ENCODE measurements around the gene ADAMTSL4. TPM values are rescaled to one million over a fixed set of nuclear protein-coding genes. Genes with fewer than 3 reads are reported as not detected.

Gene ADAMTSL4
- total RNA-seq, 1 experiment from 2014 or later = 0.42 TPM

DNA sequence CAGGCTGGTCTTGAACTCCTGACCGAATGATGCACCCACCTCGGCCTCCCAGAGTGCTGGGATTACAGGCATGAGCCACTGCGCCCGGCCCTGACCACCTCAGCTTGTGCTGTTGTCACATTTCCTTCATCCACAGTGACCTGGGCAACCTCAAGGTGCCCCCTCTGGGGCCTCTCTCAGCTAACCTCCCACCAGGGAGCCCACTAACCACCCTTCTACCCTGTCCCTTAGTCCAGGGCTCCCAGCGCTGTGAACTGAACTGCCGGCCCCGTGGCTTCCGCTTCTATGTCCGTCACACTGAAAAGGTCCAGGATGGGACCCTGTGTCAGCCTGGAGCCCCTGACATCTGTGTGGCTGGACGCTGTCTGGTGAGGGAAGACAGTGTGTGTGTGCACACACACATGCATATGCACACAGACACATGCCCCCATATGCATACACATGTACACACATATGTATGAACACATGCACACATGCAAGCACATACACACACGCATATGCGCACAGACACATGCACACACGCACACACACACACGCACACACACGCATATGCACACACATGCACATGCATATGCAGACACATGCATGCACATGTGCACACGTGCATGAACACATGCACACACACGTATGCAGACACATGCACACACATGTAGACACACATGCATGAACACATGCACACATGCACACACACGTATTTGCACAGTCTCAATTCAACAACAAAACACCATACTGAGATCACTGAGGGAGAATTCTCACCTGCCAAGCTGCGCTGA lies 6.2 kb downstream of the ADAMTSL4 start:
- H3K4me3 ChIP-seq = no peak overlapping the region
- H3K9me3 ChIP-seq (replicated peaks) = no peaks in the 10 kb centered on the region
- H3K27me3 ChIP-seq (replicated peaks) = no peaks in the 10 kb centered on the region
- H3K4me1 ChIP-seq (replicated peaks) = peaks cover 7% of the 10 kb centered on the region
- no peaks in the 10 kb centered on the region for H3K36me3 ChIP-seq
- no peak for DNase-seq (ENCODE audit: low read depth in 1 of 2, low spot score in 2 of 2)
- no peak overlapping the region for H3K27ac ChIP-seq

GRCh38 chr1:150555971-150556865 lies 7.0 kb downstream of the ADAMTSL4 start:
- no peak overlapping the region for H3K4me3 ChIP-seq
- H3K9me3 ChIP-seq (replicated peaks) = no peaks in the 10 kb centered on the region
- H3K4me1 ChIP-seq (replicated peaks) = peaks cover 14% of the 10 kb centered on the region
- H3K36me3 ChIP-seq = no peaks in the 10 kb centered on the region
- DNase-seq (ENCODE audit: low read depth in 1 of 2, low spot score in 2 of 2) = no peak
- H3K27ac ChIP-seq = no peak overlapping the region
- H3K27me3 ChIP-seq (replicated peaks) = no peaks in the 10 kb centered on the region

DNA sequence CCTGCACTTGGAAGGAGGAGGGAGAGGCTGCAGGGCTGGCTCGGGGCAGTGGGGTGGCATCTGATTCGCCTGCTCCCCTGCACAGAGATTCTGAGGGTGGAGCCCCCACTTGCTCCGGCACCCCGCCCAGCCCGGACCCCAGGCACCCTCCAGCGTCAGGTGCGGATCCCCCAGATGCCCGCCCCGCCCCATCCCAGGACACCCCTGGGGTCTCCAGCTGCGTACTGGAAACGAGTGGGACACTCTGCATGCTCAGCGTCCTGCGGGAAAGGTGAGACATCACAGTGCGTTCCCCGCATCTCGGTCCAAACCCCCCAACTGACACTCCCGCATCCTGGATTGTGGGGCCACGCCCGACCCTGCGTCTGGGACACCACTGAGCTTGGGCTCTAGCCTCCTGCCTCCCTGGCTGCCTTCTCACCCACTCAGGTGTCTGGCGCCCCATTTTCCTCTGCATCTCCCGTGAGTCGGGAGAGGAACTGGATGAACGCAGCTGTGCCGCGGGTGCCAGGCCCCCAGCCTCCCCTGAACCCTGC lies 7.9 kb downstream of the ADAMTSL4 start:
- no peak overlapping the region for H3K27ac ChIP-seq
- H3K36me3 ChIP-seq = no peaks in the 10 kb centered on the region
- H3K27me3 ChIP-seq (replicated peaks) = no peaks in the 10 kb centered on the region
- peaks cover 22% of the 10 kb centered on the region for H3K4me1 ChIP-seq (replicated peaks)
- DNase-seq (ENCODE audit: low read depth in 1 of 2, low spot score in 2 of 2) = no peak
- no peak overlapping the region for H3K4me3 ChIP-seq
- H3K9me3 ChIP-seq (replicated peaks) = no peaks in the 10 kb centered on the region

DNA sequence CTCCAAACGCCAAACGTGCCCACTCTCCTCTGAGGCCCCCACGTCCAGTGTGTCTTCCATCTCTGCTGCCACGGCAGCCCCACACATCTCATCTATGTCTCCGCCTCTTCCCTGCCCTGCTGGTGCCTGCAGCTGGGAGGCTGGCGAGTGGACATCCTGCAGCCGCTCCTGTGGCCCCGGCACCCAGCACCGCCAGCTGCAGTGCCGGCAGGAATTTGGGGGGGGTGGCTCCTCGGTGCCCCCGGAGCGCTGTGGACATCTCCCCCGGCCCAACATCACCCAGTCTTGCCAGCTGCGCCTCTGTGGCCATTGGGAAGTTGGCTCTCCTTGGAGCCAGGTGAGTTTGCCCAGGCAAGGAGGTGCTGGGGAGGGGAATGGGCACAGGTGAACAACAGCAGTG lies 8.6 kb downstream of the ADAMTSL4 start:
- H3K9me3 ChIP-seq (replicated peaks) = no peaks in the 10 kb centered on the region
- H3K36me3 ChIP-seq = no peaks in the 10 kb centered on the region
- DNase-seq (ENCODE audit: low read depth in 1 of 2, low spot score in 2 of 2) = no peak
- no peak overlapping the region for H3K4me3 ChIP-seq
- peaks cover 24% of the 10 kb centered on the region for H3K4me1 ChIP-seq (replicated peaks)
- no peak overlapping the region for H3K27ac ChIP-seq
- no peaks in the 10 kb centered on the region for H3K27me3 ChIP-seq (replicated peaks)

DNA sequence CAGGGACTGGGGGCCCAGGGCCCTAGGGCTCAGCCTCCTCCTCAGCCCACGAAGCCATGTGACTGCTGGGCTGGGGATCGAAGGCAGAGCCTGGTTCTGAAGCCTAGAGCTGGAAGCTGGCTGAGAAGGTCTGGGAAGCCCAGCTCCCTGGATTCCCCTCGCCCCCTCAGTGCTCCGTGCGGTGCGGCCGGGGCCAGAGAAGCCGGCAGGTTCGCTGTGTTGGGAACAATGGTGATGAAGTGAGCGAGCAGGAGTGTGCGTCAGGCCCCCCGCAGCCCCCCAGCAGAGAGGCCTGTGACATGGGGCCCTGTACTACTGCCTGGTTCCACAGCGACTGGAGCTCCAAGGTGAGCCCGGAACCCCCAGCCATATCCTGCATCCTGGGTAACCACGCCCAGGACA lies 9.1 kb downstream of the ADAMTSL4 start:
- Histone ChIP-seq H3K27ac (no peak overlapping the region), H3K4me3 (no peak overlapping the region), H3K36me3 (no peaks in the 10 kb centered on the region), H3K9me3 (replicated peaks) (no peaks in the 10 kb centered on the region), H3K27me3 (replicated peaks) (no peaks in the 10 kb centered on the region), H3K4me1 (replicated peaks) (peaks cover 29% of the 10 kb centered on the region)
- DNase-seq (ENCODE audit: low read depth in 1 of 2, low spot score in 2 of 2) = no peak

DNA sequence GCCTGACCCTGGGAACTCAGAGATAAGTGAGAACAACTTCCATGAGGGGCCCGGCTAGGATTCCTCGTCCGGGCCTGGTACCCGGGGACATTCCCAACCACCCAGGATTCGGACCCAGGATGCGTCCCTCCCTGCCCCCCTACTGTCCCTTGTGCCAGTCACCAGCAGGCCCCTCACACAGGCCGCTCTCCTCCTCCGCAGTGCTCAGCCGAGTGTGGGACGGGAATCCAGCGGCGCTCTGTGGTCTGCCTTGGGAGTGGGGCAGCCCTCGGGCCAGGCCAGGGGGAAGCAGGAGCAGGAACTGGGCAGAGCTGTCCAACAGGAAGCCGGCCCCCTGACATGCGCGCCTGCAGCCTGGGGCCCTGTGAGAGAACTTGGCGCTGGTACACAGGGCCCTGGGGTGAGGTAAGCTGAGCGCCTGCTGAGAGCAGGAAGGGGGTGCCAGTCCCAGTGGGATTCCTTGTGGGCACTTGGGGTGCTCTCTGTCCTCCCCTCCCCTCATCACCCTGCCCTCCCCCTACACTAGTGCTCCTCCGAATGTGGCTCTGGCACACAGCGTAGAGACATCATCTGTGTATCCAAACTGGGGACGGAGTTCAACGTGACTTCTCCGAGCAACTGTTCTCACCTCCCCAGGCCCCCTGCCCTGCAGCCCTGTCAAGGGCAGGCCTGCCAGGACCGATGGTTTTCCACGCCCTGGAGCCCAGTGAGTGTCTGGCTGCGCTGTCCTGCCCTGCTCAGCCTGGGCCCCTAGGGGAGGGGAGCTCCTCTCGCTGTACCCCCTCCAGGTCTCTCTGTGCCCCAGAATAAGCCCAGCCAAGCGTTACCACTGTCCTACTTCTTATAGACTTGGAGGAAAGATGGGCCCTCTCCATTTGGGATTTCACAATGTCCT lies 9.8 kb downstream of the ADAMTSL4 start:
- Histone ChIP-seq H3K4me3 (no peak overlapping the region), H3K27ac (no peak overlapping the region), H3K27me3 (replicated peaks) (no peaks in the 10 kb centered on the region), H3K9me3 (replicated peaks) (no peaks in the 10 kb centered on the region), H3K4me1 (replicated peaks) (peaks cover 36% of the 10 kb centered on the region), H3K36me3 (no peaks in the 10 kb centered on the region)
- peak in 1 of 2 experiments; percentile 1 for DNase-seq (ENCODE audit: low read depth in 1 of 2, low spot score in 2 of 2)

DNA sequence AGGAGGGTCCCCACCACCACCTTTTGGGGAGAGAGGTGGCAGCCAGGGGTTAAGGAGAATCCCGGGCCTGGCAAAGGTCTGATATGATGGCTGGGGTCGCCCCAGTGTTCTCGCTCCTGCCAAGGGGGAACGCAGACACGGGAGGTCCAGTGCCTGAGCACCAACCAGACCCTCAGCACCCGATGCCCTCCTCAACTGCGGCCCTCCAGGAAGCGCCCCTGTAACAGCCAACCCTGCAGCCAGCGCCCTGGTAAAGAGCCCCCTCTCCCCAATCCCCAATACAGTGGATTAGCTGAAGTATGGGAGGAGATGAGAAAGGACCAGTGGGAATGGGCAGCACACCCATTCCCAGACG lies 10.4 kb downstream of the ADAMTSL4 start:
- Histone ChIP-seq H3K27me3 (replicated peaks) (no peaks in the 10 kb centered on the region), H3K4me3 (no peak overlapping the region), H3K9me3 (replicated peaks) (no peaks in the 10 kb centered on the region), H3K27ac (no peak overlapping the region), H3K4me1 (replicated peaks) (peaks cover 39% of the 10 kb centered on the region), H3K36me3 (no peaks in the 10 kb centered on the region)
- DNase-seq (ENCODE audit: low read depth in 1 of 2, low spot score in 2 of 2) = no peak

GRCh38 chr1:150560011-150560438 lies 10.8 kb downstream of the ADAMTSL4 start:
- no peak overlapping the region for H3K27ac ChIP-seq
- no peaks in the 10 kb centered on the region for H3K9me3 ChIP-seq (replicated peaks)
- no peak overlapping the region for H3K4me3 ChIP-seq
- DNase-seq (ENCODE audit: low read depth in 1 of 2, low spot score in 2 of 2) = peak; percentile 48 to 75
- H3K4me1 ChIP-seq (replicated peaks) = peaks cover 39% of the 10 kb centered on the region
- no peaks in the 10 kb centered on the region for H3K27me3 ChIP-seq (replicated peaks)
- H3K36me3 ChIP-seq = no peaks in the 10 kb centered on the region

DNA sequence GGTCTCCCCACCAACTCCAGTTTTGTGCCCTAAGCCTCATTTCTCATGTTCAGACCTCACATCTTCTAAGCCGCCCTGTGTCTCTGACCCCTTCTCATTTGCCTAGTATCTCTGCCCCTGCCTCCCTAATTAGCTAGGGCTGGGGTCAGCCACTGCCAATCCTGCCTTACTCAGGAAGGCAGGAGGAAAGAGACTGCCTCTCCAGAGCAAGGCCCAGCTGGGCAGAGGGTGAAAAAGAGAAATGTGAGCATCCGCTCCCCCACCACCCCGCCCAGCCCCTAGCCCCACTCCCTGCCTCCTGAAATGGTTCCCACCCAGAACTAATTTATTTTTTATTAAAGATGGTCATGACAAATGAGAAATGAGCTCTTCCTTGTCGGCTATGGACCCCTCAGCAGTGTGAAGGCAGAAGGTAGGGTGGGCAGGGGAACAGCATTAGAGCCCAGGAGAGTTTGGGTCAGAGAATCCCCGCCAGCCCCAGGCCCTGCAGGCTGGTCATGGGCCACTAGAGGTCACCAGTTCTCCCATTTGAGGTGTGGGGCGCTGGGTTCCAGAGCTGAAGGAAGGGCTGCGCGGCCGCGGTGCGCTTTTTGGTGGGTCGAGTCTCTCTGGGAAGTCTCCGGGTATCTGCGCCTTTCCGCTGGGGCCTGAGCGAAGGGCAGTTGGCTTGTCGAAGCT lies 11.5 kb downstream of the ADAMTSL4 start:
- Histone ChIP-seq H3K4me1 (replicated peaks) (peaks cover 39% of the 10 kb centered on the region), H3K27ac (peak overlapping the region; percentile 96), H3K36me3 (no peaks in the 10 kb centered on the region), H3K9me3 (replicated peaks) (no peaks in the 10 kb centered on the region), H3K27me3 (replicated peaks) (no peaks in the 10 kb centered on the region), H3K4me3 (peak overlapping the region; percentile 40)
- DNase-seq (ENCODE audit: low read depth in 1 of 2, low spot score in 2 of 2) = peak in 1 of 2 experiments; percentile 91

DNA sequence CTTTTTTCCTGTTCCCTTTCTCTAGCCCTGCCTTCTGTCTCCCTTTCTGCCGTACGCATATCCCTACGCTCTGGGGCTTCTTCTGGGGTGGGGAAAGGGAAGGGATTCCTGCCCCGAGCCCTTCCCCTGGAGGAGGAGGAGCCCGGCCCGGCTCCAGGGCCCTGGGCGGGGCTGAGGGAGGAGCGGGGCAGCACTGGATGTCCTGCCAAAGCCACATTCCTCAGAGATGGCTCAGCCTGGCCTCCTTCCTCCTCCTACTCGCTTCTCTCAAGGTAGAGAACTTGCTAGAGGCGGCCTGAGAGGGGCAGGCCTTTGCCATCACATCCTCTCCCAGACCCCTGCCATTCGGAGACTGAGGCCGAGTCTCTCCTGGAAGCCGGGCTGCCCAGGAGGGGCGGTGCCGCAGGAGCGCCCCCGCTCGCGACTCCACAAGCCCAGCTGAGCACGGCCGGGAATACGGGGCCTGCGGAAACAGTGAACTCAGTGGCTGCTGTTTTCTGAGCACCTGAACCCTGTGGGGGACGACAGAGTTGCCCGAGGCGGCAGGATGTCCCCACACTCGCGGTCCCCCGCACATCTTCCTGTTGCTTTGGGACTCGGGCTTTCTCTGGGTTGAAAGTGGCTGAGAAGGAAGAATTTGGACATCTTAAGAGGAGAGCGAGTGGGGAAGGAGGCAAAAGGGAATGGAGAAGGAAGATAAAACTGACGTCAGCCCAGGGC lies 12.2 kb downstream of the ADAMTSL4 start:
- peaks cover 39% of the 10 kb centered on the region for H3K4me1 ChIP-seq (replicated peaks)
- H3K36me3 ChIP-seq = peaks cover under 1% of the 10 kb centered on the region; the same call in 1 of the 2 replicates
- peak overlapping the region; percentile 96 for H3K27ac ChIP-seq
- H3K9me3 ChIP-seq (replicated peaks) = no peaks in the 10 kb centered on the region
- H3K27me3 ChIP-seq (replicated peaks) = no peaks in the 10 kb centered on the region
- peak; percentile 98 to 100 for DNase-seq (ENCODE audit: low read depth in 1 of 2, low spot score in 2 of 2)
- peak overlapping the region; percentile 40 for H3K4me3 ChIP-seq

DNA sequence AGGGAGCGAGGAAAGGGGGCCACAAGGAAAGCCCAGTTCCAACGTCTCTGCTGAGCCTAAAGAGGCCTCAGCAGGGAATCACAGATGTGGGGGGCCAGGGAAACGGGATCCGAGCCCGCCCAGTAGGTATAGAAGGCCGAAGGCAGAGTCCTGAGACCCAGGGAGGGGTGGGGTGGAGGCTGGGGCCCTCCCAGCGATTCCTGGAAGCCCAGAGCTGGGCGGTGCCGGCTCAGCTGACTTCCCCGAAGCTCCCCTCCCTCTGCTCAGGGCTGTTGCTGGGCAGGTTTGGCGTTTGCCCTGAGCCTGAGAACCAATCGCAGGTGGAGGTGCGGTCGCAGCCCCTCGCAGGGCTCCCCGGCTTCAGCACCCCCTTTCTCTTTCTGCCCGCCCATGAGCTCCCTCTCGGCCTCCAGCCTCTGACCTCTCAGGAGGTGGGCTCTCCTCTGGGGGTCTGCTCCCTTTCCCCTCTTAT lies 12.8 kb downstream of the ADAMTSL4 start:
- H3K9me3 ChIP-seq (replicated peaks) = no peaks in the 10 kb centered on the region
- peak; percentile 89 to 94 for DNase-seq (ENCODE audit: low read depth in 1 of 2, low spot score in 2 of 2)
- peak overlapping the region; percentile 40 for H3K4me3 ChIP-seq
- no peaks in the 10 kb centered on the region for H3K27me3 ChIP-seq (replicated peaks)
- peak overlapping the region; percentile 96 for H3K27ac ChIP-seq
- peaks cover 7% of the 10 kb centered on the region; the same call in 1 of the 2 replicates for H3K36me3 ChIP-seq
- peaks cover 42% of the 10 kb centered on the region for H3K4me1 ChIP-seq (replicated peaks)

Data from SJSA1 (cell line).